ENCODE data around the gene SLC25A45.

SLC25A45 gene

GRCh38 chr11:65382033-65382803, at the start of gene SLC25A45:
Gene SLC25A45 (minus strand): TSS chr11:65382646. CDS start chr11:65381951, 695 bp downstream.
- peak; percentile 100 for DNase-seq (ENCODE audit: low spot score)

- no peak for DNase-seq (ENCODE audit: low spot score)
These were observed 49.1 kb upstream of the SLC25A45 start for GRCh38 chr11:65431451-65432099.

GRCh38 chr11:65430406-65431217, 48.2 kb upstream of the SLC25A45 start:
- DNase-seq (ENCODE audit: low spot score): peak; percentile 49

GRCh38 chr11:65429724-65430405, 47.4 kb upstream of the SLC25A45 start:
- DNase-seq (ENCODE audit: low spot score): peak; percentile 55

GRCh38 chr11:65429068-65429681, 46.7 kb upstream of the SLC25A45 start:
- DNase-seq (ENCODE audit: low spot score): peak; percentile 48

GRCh38 chr11:65428578-65429067, 46.2 kb upstream of the SLC25A45 start:
- no peak for DNase-seq (ENCODE audit: low spot score)

- peak; percentile 50 for DNase-seq (ENCODE audit: low spot score)
These were observed 45.5 kb upstream of the SLC25A45 start for GRCh38 chr11:65427691-65428577.

- peak; percentile 44 for DNase-seq (ENCODE audit: low spot score)
These were observed 44.6 kb upstream of the SLC25A45 start for GRCh38 chr11:65426839-65427690.

- peak; percentile 59 for DNase-seq (ENCODE audit: low spot score)
These were observed 43.8 kb upstream of the SLC25A45 start for GRCh38 chr11:65425971-65426838.

GRCh38 chr11:65425105-65425970, 42.9 kb upstream of the SLC25A45 start:
- peak; percentile 60 for DNase-seq (ENCODE audit: low spot score)

- no peak for DNase-seq (ENCODE audit: low spot score)
These were observed 42.0 kb upstream of the SLC25A45 start for GRCh38 chr11:65424205-65425104.

GRCh38 chr11:65423516-65424204, 41.2 kb upstream of the SLC25A45 start:
- DNase-seq (ENCODE audit: low spot score): no peak

- peak; percentile 77 for DNase-seq (ENCODE audit: low spot score)
These were observed 40.4 kb upstream of the SLC25A45 start, which contains the start of gene NEAT1 for GRCh38 chr11:65422633-65423515. Gene NEAT1 (plus strand): TSS chr11:65422798.

- peak; percentile 92 for DNase-seq (ENCODE audit: low spot score)
These were observed 39.6 kb upstream of the SLC25A45 start for GRCh38 chr11:65421794-65422632.

Data from kidney capillary endothelial cell (primary cell).